NCI-H1092 treated with DMSO at 0.1 percent for 48 hours (cell line): ENCODE measurements around the gene LBHD2.
A peak's percentile ranks its signal among the peaks of the same experiment; 100 is the strongest.
"Not testable (repeated sequence)": the region's sequence is repeated elsewhere in the genome, so short reads cannot be mapped to it uniquely, and the experiment has no call there.

Experiments
- DNase-seq: peaks from one replicate; lab custom pipeline; 2025; lab: John Stamatoyannopoulos, UW

LBHD2 gene

DNA sequence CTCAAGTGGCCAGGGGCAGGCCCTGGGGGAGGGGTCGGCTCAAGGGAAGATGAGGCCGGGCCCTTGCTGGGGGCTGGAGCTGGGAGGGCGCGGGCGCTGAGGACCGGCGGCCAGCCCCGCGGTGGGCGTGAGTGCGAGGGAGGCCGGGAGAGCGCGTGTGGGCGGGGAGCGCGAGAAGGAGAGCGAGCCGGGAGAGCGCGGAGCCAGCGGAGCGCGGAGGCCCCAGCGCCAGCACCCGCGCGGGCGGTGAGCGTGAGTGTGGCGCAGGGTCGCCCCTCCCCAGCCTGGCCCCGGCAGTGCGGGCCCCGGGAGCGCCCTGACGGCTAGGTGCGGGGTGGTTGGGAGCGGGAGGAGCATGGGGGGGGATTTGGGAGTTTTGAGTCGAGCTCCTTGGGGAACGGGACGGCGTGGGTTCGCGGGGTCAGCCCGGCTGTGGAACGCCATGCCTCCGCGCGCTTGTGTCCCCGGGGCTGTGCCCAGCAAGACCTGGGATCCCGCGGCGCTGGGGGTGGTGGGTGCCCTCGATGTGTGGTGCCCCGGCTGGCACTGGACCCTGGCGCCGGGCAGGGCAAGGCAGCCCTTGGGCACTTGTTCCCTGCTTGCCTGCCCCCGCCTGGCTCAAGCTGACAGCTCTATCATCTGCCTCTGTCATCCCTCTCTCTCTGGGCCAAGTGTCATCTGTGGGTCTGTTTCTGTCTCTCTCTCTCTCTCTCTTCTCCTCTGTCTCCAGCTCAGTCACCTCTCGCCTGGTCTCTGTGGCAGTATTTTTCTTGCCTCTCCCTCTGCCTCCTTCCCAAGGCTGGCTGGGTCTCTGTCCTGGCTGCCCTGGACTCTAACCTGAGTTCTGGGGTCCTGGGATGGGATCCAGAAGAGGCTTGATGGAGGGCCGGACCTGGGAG is at the start of gene LBHD2:
TSS of gene LBHD2 (plus strand) at position 190 of the 899 bp plus-strand sequence. CDS start 1,803 bp downstream, outside the sequence.
- no peak for DNase-seq

DNA sequence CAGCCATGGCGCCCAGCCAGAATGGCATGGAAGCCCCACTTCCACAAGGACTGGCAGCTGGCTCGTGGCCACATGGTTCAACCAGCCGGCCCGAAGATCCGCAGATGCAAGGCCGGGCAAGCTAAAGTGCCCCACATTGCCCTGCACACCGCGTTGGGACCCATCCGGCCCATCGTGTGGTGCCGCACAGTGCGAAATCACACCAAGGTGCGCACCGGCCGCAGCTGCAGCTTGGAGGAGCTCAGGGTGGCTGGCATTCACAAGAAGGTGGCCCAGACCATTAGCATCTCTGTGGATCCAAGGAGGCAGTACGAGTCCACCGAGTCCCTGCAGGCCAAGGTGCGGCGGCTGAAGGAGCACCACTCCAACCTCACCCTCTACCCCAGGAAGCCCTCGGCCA is 42.5 kb upstream of the LBHD2 start:
- no peak for DNase-seq

- DNase-seq, result no peak
Observed at GRCh38 chr14:103043257-103044015, 40.6 kb upstream of the LBHD2 start.

DNA sequence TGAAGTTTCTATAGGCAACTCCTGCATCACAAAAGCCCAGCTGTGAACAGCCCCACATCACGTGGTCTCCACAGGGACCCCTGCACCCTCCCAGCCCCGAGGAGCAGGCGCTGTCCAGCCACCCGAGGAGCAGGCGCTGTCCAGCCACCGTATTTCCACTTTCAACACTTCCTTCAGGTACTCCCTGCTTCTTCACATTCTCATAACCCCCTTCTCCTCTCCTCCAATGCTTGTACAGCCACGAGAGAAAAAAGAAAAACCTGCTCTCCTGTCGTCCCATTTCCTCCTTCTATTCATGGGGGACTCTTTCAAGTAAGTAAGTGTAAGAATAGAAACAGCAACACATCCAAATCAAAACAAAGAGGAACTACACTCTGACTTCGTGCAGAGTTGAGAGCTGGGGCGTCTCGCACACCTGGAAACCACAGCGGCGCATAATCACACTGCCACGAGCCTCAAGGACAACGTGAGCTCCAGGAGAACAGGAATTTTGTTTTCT is 38.6 kb upstream of the LBHD2 start:
- DNase-seq, result no peak

DNA sequence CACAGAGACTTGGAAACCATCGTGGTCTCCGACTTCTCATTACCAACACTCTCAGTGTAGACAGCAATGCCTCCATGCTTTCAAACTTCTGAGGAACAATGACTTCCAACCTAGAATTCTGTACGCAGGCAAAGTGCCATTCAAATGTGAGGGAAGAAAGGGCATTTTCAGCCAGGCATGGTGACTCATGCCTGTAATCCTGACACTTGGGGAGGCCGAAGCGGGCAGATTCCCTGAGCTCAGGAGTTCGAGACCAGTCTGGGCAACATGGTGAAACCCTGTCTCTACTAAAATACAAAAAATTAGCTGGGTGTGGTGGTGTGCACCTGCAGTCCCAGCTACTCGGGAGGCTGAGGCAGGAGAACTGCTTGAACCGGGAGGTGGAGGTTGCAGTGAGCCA is 36.6 kb upstream of the LBHD2 start:
- DNase-seq, result not testable (repeated sequence)

DNA sequence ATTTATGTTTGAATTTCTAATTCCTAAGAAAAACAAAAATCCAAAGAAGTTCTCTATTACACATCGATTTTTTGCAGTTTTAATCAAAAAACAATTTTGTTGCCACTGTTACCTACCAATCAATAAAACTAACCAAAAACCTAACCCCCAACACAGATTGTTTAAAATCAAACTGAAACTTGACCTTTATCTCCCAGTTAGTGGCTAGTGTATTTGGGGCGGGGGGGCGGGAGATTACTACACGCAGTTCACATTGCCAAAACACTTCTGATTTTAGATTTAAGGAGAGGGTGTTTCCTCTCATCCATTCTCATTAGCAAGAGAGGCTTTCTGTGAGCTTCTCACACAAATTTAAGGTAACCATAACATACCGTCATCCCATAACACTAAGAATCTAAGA is 33.1 kb upstream of the LBHD2 start:
- no peak for DNase-seq

DNA sequence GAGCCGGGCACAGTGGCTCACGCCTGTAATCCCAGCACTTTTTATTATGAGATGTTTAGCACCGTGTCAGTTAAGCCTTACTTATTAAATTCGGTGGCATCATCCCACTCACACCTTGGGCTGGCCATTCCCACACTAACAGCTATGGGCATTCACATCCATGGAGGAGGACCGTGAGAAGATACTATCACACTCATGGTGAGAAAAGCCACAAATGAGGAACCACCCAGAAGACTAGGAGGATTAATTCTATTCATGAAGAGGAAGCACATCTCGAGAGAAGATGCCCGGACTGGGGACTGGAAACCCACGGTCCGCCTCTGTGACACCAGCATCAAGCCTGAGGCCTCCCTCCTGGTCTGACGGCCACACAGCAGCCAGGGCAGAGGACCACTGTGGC is 31.6 kb upstream of the LBHD2 start:
- DNase-seq, result no peak

GRCh38 chr14:103055695-103056094 is 28.3 kb upstream of the LBHD2 start:
- no peak for DNase-seq

- DNase-seq, result peak; percentile 10
Observed at GRCh38 chr14:103056322-103057027, 27.5 kb upstream of the LBHD2 start.

DNA sequence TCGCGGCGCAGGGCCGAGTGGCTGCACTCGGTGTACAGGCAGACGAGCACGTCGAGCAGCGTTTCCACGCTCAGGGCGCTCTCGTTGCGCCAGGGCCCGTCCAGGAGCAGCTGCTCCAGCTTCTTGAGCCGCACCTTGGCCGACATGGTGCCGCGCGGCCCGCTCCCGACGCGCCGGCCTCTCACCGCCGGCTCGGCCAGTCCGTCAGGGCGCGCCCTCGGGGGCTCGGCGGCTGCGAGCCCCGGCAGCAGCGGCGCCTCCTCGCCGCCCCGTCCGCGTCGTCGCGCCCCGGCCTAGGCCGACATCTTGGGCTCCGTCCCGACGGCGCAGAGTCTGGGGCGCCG is 27.0 kb upstream of the LBHD2 start:
- DNase-seq, result no peak

DNA sequence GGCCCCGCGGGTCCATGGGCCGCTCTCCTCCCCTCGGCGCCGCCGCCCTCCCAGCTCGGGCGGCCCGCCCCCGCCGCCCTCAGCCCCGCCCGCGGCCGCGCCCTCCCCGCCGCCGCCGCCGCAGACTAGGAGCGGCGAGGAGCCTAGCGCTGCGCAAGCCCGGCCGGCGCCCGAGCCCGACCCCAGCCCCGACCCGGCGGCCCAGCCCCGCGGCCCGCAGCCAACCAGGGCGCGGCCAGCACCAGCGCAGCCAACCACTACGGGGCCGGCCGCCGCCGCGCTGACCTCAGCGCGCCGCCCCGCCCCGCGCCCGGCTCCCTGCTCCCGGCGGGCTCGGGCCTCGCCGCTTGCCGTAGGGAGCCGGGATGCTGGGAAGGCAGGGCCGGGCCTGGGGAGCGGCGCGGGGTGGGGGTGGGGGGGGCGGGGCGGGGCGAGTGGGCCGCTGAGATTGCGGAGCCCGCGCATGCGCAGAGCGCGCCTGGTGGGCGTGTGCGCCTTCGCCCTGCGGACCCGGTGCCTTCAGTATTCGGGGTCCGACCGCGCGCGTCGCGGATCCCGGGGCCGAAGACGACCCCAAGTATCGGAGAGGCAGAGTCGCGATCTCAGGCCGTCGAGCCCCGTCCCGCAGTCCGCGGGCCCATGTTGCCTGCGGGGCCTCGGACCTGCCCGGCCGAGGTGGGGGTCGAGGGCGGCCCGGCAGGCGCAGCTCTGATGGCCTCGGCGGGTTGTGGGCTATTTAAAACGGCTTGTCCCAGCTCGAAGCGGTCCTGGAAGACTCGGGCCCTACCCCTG is 26.4 kb upstream of the LBHD2 start, which contains the start of gene CDC42BPB:
TSS of gene CDC42BPB (minus strand) at position 178 of the 792 bp plus-strand sequence. CDS start 376 bp downstream, outside the sequence.
- DNase-seq, result peak; percentile 93

- DNase-seq, result no peak
Observed at GRCh38 chr14:103058164-103059055, 25.6 kb upstream of the LBHD2 start.

- DNase-seq, result no peak
Observed at GRCh38 chr14:103059556-103059955, 24.5 kb upstream of the LBHD2 start.

DNA sequence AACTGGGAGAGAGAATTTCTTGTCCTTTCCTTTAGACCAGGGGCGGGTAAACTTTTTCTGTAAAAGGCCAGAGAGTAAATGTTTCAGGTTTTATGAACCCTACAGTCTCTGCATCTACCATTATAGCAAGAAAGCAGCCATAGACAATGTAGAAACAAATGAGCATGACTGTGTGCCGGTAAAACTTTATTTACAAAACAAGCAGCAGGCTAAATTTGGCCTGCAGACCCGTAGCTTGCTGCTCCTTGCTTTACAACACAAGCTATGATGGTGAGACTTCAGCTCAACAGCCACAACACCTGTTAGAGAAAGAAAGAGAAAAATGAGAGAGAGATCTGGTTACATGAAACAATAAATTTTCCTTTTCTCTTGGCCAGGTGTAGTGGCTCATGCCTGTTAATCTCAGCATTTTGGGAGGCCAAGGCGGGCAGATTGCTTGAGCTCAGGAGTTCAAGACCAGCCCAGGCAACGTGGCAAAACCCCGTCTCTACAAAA is 22.5 kb upstream of the LBHD2 start:
- no peak for DNase-seq

GRCh38 chr14:103064436-103064835 is 19.6 kb upstream of the LBHD2 start:
- no peak for DNase-seq

GRCh38 chr14:103064978-103065377 is 19.0 kb upstream of the LBHD2 start:
- DNase-seq, result no peak

- no peak for DNase-seq
Observed at GRCh38 chr14:103065861-103066260, 18.1 kb upstream of the LBHD2 start.

GRCh38 chr14:103066399-103066798 is 17.6 kb upstream of the LBHD2 start:
- DNase-seq, result no peak

DNA sequence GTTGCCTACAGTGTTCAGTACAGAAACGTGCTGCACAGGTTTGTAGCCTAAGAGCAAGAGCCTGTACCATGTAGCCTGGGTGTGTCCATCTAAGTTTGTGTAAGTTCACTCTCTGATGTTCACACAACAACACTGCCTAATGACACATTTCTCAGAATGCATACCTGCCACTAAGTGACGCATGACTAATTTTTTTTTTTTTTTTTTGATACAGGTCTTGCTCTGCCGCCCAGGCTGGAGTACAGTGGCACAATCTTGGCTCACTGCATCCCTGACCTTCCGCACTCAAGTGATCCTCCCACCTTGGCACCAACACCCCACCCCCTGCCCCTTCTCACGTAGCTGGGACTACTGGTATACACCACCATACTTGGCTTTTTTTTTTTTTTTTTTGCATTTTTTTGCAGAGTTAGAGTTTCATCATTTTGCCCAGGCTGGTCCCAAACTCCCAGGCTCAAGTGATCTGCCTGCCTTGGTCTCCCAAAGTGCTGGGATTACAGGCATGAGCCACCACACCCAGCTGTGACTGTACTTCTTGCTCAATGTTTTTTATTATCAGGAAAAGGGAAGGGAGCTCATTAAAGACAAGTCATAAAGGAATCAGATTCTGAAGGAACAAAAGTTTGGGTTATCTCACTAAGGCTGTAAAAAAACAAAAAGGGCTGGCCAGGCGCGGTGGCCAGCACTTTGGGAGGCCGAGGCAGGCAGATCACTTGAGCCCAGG is 16.6 kb upstream of the LBHD2 start:
- no peak for DNase-seq
